ENCODE data around the gene GMDS. TPM values are rescaled to one million over a fixed set of nuclear protein-coding genes. Genes with fewer than 3 reads are reported as not detected.
"Not testable (repeated sequence)": the region's sequence is repeated elsewhere in the genome, so short reads cannot be mapped to it uniquely, and the experiment has no call there.

GMDS gene
- total RNA-seq, 1 donor from 2014 or later = 7.8 TPM

GRCh38 chr6:1702580-1703051 is 542.8 kb downstream of the GMDS start:
- Histone ChIP-seq H3K4me1 (ENCODE audit: control insufficient read depth in 3 of 3, insufficient read depth in 3 of 3, low read length in 3 of 3) (peaks cover 10 to 13% (median 13%) of the 10 kb centered on the region in 3 donors), H3K9me3 (ENCODE audit: control insufficient read depth in 3 of 3, low read length in 3 of 3) (no peaks in the 10 kb centered on the region), H3K9ac (ENCODE audit: low read depth in 1 of 3, low read length in 3 of 3) (no peak overlapping the region), H3K27me3 (ENCODE audit: control insufficient read depth in 3 of 3, insufficient read depth in 3 of 3, low read length in 3 of 3) (no peaks in the 10 kb centered on the region), H3K36me3 (ENCODE audit: control insufficient read depth in 3 of 3, insufficient read depth in 3 of 3, low read length in 3 of 3) (no peaks in the 10 kb centered on the region), H3K4me3 (ENCODE audit: low read length in 3 of 3) (no peak overlapping the region), H3K27ac (ENCODE audit: low read depth, low read length) (no peak overlapping the region)

- Histone ChIP-seq H3K9me3 (ENCODE audit: control insufficient read depth in 3 of 3, low read length in 3 of 3) (no peaks in the 10 kb centered on the region), H3K9ac (ENCODE audit: low read depth in 1 of 3, low read length in 3 of 3) (peak overlapping the region in 2 of 3 donors; percentile 5 to 10), H3K4me1 (ENCODE audit: control insufficient read depth in 3 of 3, insufficient read depth in 3 of 3, low read length in 3 of 3) (peaks cover 10 to 13% (median 13%) of the 10 kb centered on the region in 3 donors), H3K36me3 (ENCODE audit: control insufficient read depth in 3 of 3, insufficient read depth in 3 of 3, low read length in 3 of 3) (no peaks in the 10 kb centered on the region), H3K4me3 (ENCODE audit: low read length in 3 of 3) (peak overlapping the region in 1 of 3 donors; percentile 13), H3K27ac (ENCODE audit: low read depth, low read length) (no peak overlapping the region), H3K27me3 (ENCODE audit: control insufficient read depth in 3 of 3, insufficient read depth in 3 of 3, low read length in 3 of 3) (no peaks in the 10 kb centered on the region)
Observed at GRCh38 chr6:1701668-1702353, 543.6 kb downstream of the GMDS start.

GRCh38 chr6:1700278-1700967 is 545.0 kb downstream of the GMDS start:
- Histone ChIP-seq H3K27me3 (ENCODE audit: control insufficient read depth in 3 of 3, insufficient read depth in 3 of 3, low read length in 3 of 3) (no peaks in the 10 kb centered on the region), H3K9me3 (ENCODE audit: control insufficient read depth in 3 of 3, low read length in 3 of 3) (no peaks in the 10 kb centered on the region), H3K4me1 (ENCODE audit: control insufficient read depth in 3 of 3, insufficient read depth in 3 of 3, low read length in 3 of 3) (peaks cover 10 to 13% (median 13%) of the 10 kb centered on the region in 3 donors), H3K27ac (ENCODE audit: low read depth, low read length) (no peak overlapping the region), H3K36me3 (ENCODE audit: control insufficient read depth in 3 of 3, insufficient read depth in 3 of 3, low read length in 3 of 3) (no peaks in the 10 kb centered on the region), H3K9ac (ENCODE audit: low read depth in 1 of 3, low read length in 3 of 3) (no peak overlapping the region), H3K4me3 (ENCODE audit: low read length in 3 of 3) (no peak overlapping the region)

- Histone ChIP-seq H3K4me3 (ENCODE audit: low read length in 3 of 3) (no peak overlapping the region), H3K9ac (ENCODE audit: low read depth in 1 of 3, low read length in 3 of 3) (no peak overlapping the region), H3K9me3 (ENCODE audit: control insufficient read depth in 3 of 3, low read length in 3 of 3) (no peaks in the 10 kb centered on the region), H3K27ac (ENCODE audit: low read depth, low read length) (no peak overlapping the region), H3K36me3 (ENCODE audit: control insufficient read depth in 3 of 3, insufficient read depth in 3 of 3, low read length in 3 of 3) (no peaks in the 10 kb centered on the region), H3K27me3 (ENCODE audit: control insufficient read depth in 3 of 3, insufficient read depth in 3 of 3, low read length in 3 of 3) (no peaks in the 10 kb centered on the region), H3K4me1 (ENCODE audit: control insufficient read depth in 3 of 3, insufficient read depth in 3 of 3, low read length in 3 of 3) (peaks cover 10 to 13% (median 13%) of the 10 kb centered on the region in 3 donors)
Observed at GRCh38 chr6:1698527-1698926, 546.9 kb downstream of the GMDS start.

- peaks cover 10 to 13% (median 10%) of the 10 kb centered on the region in 3 donors for H3K4me1 ChIP-seq (ENCODE audit: control insufficient read depth in 3 of 3, insufficient read depth in 3 of 3, low read length in 3 of 3)
- no peaks in the 10 kb centered on the region for H3K27me3 ChIP-seq (ENCODE audit: control insufficient read depth in 3 of 3, insufficient read depth in 3 of 3, low read length in 3 of 3)
- H3K4me3 ChIP-seq (ENCODE audit: low read length in 3 of 3) = no peak overlapping the region
- no peak overlapping the region for H3K27ac ChIP-seq (ENCODE audit: low read depth, low read length)
- H3K9me3 ChIP-seq (ENCODE audit: control insufficient read depth in 3 of 3, low read length in 3 of 3) = no peaks in the 10 kb centered on the region
- H3K36me3 ChIP-seq (ENCODE audit: control insufficient read depth in 3 of 3, insufficient read depth in 3 of 3, low read length in 3 of 3) = no peaks in the 10 kb centered on the region
- H3K9ac ChIP-seq (ENCODE audit: low read depth in 1 of 3, low read length in 3 of 3) = no peak overlapping the region
Observed at GRCh38 chr6:1697688-1698351, 547.6 kb downstream of the GMDS start.

- H3K4me3 ChIP-seq (ENCODE audit: low read length in 3 of 3) = no peak overlapping the region
- H3K27ac ChIP-seq (ENCODE audit: low read depth, low read length) = no peak overlapping the region
Observed at GRCh38 chr6:1696463-1696850, 548.9 kb downstream of the GMDS start.

GRCh38 chr6:1695546-1696462 is 549.6 kb downstream of the GMDS start:
- no peak overlapping the region for H3K27ac ChIP-seq (ENCODE audit: low read depth, low read length)
- no peaks in the 10 kb centered on the region for H3K9me3 ChIP-seq (ENCODE audit: control insufficient read depth in 3 of 3, low read length in 3 of 3)
- H3K4me3 ChIP-seq (ENCODE audit: low read length in 3 of 3) = no peak overlapping the region
- peaks cover 0 to 3% (median 0%) of the 10 kb centered on the region in 3 donors for H3K4me1 ChIP-seq (ENCODE audit: control insufficient read depth in 3 of 3, insufficient read depth in 3 of 3, low read length in 3 of 3)
- H3K27me3 ChIP-seq (ENCODE audit: control insufficient read depth in 3 of 3, insufficient read depth in 3 of 3, low read length in 3 of 3) = no peaks in the 10 kb centered on the region
- no peak overlapping the region for H3K9ac ChIP-seq (ENCODE audit: low read depth in 1 of 3, low read length in 3 of 3)
- H3K36me3 ChIP-seq (ENCODE audit: control insufficient read depth in 3 of 3, insufficient read depth in 3 of 3, low read length in 3 of 3) = no peaks in the 10 kb centered on the region

More at GRCh38 chr6:1696463-1696850, 548.9 kb downstream of the GMDS start:
- H3K4me1 ChIP-seq (ENCODE audit: control insufficient read depth in 3 of 3, insufficient read depth in 3 of 3, low read length in 3 of 3) = peaks cover 0 to 5% (median 3%) of the 10 kb centered on the region in 3 donors
- no peaks in the 10 kb centered on the region for H3K9me3 ChIP-seq (ENCODE audit: control insufficient read depth in 3 of 3, low read length in 3 of 3)
- H3K9ac ChIP-seq (ENCODE audit: low read depth in 1 of 3, low read length in 3 of 3) = no peak overlapping the region
- H3K27me3 ChIP-seq (ENCODE audit: control insufficient read depth in 3 of 3, insufficient read depth in 3 of 3, low read length in 3 of 3) = no peaks in the 10 kb centered on the region
- no peaks in the 10 kb centered on the region for H3K36me3 ChIP-seq (ENCODE audit: control insufficient read depth in 3 of 3, insufficient read depth in 3 of 3, low read length in 3 of 3)

- H3K9ac ChIP-seq (ENCODE audit: low read depth in 1 of 3, low read length in 3 of 3); H3K9me3 ChIP-seq (ENCODE audit: control insufficient read depth in 3 of 3, low read length in 3 of 3): not testable (repeated sequence)
Observed at GRCh38 chr6:1691828-1692227, 553.6 kb downstream of the GMDS start.

GRCh38 chr6:1690656-1691055 is 554.7 kb downstream of the GMDS start:
- not testable (repeated sequence) for H3K4me3 ChIP-seq (ENCODE audit: low read length in 3 of 3); H3K27me3 ChIP-seq (ENCODE audit: control insufficient read depth in 3 of 3, insufficient read depth in 3 of 3, low read length in 3 of 3); H3K9me3 ChIP-seq (ENCODE audit: control insufficient read depth in 3 of 3, low read length in 3 of 3); H3K9ac ChIP-seq (ENCODE audit: low read depth in 1 of 3, low read length in 3 of 3); H3K36me3 ChIP-seq (ENCODE audit: control insufficient read depth in 3 of 3, insufficient read depth in 3 of 3, low read length in 3 of 3); H3K27ac ChIP-seq (ENCODE audit: low read depth, low read length)
- peaks cover 6 to 16% (median 6%) of the 10 kb centered on the region in 3 donors for H3K4me1 ChIP-seq (ENCODE audit: control insufficient read depth in 3 of 3, insufficient read depth in 3 of 3, low read length in 3 of 3)

More at GRCh38 chr6:1691828-1692227, 553.6 kb downstream of the GMDS start:
- not testable (repeated sequence) for H3K27ac ChIP-seq (ENCODE audit: low read depth, low read length); H3K27me3 ChIP-seq (ENCODE audit: control insufficient read depth in 3 of 3, insufficient read depth in 3 of 3, low read length in 3 of 3); H3K4me1 ChIP-seq (ENCODE audit: control insufficient read depth in 3 of 3, insufficient read depth in 3 of 3, low read length in 3 of 3); H3K4me3 ChIP-seq (ENCODE audit: low read length in 3 of 3); H3K36me3 ChIP-seq (ENCODE audit: control insufficient read depth in 3 of 3, insufficient read depth in 3 of 3, low read length in 3 of 3)

All from skeletal muscle tissue (tissue), 4 donors.